MM.1S (cell line): ENCODE measurements around the gene EFR3B.
"Not testable (repeated sequence)": the region's sequence is repeated elsewhere in the genome, so short reads cannot be mapped to it uniquely, and the experiment has no call there.

Experiments
- EZH2phosphoT487 ChIP-seq: fragments of 300-600 bp; sonication (generic); IDR thresholded peaks from 2 replicates; pipeline ENCODE4 v1.6.1; 2018; ENCODE audit warnings: antibody characterized with exemption, low read length
- TF ChIP-seq, protein P1 (sequence below): fragments of 300-600 bp; sonication (generic); IDR thresholded peaks from 2 replicates; pipeline ENCODE4 v1.5.1; 2016; ENCODE audit warnings: antibody characterized with exemption, low read length, mixed read lengths

- TF ChIP-seq, protein P1, sequence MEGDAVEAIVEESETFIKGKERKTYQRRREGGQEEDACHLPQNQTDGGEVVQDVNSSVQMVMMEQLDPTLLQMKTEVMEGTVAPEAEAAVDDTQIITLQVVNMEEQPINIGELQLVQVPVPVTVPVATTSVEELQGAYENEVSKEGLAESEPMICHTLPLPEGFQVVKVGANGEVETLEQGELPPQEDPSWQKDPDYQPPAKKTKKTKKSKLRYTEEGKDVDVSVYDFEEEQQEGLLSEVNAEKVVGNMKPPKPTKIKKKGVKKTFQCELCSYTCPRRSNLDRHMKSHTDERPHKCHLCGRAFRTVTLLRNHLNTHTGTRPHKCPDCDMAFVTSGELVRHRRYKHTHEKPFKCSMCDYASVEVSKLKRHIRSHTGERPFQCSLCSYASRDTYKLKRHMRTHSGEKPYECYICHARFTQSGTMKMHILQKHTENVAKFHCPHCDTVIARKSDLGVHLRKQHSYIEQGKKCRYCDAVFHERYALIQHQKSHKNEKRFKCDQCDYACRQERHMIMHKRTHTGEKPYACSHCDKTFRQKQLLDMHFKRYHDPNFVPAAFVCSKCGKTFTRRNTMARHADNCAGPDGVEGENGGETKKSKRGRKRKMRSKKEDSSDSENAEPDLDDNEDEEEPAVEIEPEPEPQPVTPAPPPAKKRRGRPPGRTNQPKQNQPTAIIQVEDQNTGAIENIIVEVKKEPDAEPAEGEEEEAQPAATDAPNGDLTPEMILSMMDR, result not testable (repeated sequence)
- not testable (repeated sequence) for TF ChIP-seq EZH2phosphoT487
These were observed 109.1 kb downstream of the EFR3B start for GRCh38 chr2:25150993-25151392.
